MV-4-11 (cell line): ENCODE results near the gene FANCC.
A peak's percentile ranks its signal among the peaks of the same experiment; 100 is the strongest.

Experiments
- DNase-seq: peaks from one replicate; lab custom pipeline; 2025; lab: John Stamatoyannopoulos, UW

The FANCC gene

DNA sequence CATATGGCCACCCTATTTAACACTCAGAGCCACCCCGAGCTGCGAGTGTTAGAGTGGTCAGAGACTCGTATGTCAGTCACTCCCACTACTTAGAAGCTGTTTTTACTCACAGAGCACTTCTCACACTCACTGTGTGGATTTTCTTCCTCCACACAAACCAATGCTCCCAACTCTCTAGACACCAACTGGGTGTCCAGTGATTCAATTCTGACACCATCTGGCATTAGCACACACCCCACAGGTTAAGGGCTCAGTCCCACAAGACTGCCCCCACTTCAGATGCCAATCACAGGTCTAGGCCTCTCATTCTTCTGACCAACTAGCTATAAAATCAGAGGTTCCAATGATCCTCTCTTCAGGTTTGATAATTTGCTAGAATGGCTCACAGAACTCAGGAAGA, 174.8 kb downstream of the FANCC start:
- no peak for DNase-seq

DNA sequence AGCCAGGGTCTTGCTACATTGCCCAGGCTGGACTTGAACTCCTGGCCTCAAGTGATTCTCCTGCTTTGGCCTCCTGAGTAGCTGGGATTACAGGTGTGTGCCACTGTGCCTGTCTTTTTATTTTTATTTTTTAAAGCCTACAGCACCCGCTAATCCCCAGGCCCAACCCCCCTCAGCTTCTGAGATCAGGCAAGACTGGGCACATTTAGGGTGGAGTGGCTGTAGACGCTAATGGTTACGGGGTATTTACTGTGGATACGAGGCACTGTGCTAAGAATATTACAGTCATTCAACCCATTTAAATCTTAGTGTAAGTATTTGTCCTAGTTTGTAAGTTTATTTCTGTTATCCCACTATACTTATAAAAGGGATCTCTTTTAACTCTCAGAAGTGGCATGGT, 175.2 kb downstream of the FANCC start:
- DNase-seq: no peak

DNA sequence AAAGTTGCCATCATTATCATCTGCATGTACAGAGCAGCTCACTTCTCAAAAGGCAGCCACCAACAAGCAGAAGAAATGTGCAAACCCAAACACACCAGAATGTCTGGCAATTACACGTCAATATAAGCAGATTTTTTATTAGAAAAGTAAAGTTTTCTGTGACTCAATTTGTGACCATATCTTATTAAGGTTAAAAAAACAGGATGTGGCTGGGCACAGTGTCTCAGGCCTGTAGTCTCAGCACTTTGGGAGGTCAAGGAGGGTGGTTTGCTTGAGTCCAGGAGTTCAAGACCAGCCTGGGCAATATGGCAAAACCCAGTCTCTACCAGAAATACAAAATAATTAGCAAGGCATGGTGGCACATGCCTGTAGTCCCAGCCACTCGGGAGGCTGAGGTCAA, 176.7 kb downstream of the FANCC start:
- no peak for DNase-seq

DNA sequence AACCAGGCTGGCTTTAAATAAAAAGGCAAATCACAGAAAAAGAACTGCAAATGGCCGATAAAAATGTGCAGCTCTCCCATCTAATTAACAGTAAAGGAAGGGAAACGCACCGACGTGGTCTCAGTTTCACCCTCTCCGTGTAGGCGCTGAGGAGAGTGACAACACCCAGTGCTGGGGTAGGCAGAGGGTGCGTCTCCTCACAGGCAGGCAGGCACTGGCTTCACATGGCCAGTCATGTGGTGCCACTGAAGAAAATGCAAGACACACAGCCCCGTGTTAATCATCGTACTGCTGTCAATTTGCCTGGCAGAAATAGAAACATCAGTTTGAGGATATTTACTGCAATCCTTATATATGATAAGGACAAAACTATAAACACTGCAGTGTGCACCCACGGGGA, 178.4 kb downstream of the FANCC start:
- no peak for DNase-seq

DNA sequence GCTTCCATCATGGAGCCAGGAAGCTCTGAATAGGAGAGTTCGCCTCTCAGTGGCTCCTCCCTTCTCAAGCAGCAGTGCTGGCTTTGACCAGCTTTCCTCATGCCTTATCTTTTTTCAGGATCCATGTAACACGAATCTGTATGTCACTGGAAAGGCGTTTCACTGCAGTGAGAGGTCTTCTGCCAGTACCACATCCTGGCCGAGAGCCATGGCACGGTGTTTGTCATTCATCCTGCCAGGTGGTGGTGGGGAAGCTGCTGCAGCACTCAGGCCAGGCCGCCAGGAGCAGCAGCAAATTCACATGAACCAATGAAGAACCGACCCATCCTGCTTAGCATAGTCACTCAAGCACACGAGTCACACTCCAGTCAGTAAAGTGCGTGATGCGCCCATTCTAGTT, 179.0 kb downstream of the FANCC start:
- DNase-seq: no peak

DNA sequence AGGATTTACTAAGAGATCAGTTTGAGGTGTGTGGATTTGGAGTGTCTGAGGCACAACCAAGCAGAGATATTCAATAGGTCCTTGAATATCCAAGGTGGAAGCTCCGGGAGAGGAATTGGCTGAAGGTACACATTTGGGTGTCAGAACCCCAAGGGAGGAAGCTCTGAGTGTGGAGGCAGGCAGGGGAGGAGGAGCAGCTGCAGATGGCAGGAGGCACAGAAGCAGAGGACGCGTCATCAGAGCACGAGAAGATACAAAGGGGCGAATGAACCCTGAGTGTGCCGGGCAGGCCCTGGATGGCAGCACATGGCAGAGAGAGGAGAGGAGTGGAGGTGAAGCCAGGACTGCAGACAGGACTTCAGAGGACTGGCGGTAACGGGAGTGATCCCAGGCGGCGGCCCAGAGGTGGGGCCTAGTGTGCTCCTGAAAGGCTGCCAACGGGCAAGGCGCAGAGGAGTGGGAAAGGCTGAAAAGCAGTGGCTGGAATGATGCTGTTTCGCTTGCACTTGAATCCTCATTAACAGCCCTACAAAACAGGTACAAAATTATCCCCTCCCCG, 179.8 kb downstream of the FANCC start:
- DNase-seq: no peak

DNA sequence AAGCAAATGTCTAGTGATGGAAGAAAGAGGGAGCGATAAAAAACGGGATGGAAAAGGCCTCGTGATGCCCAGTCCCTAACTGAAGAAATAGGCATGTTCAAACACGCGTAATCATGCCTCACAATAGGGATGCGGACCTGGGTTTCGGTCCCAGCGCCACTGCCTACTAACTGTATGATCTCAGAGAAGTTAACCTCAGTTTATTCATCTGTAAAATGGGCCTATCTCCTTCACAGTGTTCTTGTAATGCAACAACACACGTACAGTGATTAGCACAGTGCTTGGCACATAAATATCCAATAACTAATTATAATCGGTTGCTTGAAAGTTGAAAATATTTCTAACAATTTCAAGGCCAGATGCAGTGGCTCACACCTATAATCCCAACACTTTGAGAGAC, 181.8 kb downstream of the FANCC start:
- no peak for DNase-seq

DNA sequence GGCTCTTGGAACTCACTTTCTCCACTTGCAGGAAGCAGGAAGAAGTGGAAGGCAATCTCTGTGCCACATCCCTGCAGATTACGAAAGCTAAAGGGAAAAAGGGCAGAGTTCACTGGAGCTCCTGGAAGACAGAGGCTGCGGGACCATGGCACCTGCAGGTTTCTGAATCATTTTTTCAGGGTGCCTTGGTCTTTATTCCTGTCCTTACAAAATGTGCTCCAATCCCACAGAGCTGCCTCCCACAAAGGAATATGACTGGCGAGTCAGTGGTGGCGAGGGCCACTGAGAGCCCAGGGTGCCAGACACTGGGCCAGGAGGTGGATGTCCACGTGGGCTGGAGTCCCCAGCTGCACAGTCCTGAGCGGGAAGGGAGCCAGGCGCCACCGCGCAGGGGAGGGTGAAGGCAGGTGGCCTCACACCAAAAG, 183.0 kb downstream of the FANCC start:
- no peak for DNase-seq

DNA sequence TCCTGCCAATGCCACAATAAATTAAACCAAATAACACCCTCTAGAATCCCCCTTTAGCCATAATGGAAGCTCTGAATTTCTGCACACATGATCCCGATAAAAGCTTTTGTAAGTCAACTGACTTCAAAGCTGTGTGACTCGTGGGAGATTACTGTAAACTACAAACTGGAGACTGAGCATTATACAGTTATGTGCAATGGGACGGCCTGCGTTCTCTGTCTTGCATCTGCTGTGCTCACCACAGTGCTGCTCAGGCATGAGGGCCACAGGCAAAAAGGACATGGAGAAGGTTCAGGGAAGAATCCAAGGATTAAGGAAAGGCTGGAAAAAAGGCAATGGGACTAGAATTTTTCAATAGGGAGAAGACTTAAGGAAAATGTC, 184.2 kb downstream of the FANCC start:
- DNase-seq: no peak

DNA sequence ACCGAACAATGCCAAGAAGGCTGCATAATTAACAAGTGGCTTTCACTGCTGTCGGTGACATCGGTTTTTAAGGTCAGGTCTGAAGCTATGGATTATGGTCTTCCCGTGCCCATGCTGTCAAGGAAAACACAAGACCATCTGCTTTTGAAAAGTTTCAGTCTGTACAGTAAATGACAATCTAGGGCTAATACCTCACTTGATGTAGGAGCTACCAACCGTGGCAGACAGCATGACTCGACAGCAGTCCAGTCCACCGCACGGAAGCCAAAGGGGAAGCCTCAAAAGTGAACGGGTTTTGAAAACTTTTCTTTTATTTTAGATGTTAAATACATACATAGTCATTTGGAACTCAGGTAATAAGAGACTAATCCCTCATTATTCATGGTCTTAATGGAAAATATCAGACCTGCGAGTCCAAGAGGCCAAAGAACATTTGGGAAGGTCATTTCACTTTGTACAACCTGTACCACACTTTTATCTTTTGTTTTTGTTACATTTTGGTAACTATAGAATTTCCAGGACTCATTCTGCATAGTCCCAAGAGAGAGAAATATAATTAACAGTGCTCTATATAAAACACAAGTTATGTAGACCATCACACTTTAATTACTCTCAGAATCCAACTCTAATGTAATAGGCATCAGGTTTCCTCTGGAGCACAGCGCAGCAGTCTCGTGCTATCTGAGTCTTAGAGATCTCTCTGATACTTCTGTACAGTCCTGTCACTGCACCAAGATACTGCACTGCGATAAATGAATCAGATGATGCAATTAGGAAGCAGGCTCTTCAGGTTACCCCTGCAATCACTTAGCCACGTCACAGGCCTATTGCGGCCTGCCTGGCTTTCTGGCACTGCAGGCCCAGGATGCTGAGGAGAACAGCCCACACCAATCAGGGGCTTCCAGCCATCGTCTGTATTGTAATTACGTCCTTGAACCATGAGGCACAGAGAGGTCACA, 184.9 kb downstream of the FANCC start:
- no peak for DNase-seq

DNA sequence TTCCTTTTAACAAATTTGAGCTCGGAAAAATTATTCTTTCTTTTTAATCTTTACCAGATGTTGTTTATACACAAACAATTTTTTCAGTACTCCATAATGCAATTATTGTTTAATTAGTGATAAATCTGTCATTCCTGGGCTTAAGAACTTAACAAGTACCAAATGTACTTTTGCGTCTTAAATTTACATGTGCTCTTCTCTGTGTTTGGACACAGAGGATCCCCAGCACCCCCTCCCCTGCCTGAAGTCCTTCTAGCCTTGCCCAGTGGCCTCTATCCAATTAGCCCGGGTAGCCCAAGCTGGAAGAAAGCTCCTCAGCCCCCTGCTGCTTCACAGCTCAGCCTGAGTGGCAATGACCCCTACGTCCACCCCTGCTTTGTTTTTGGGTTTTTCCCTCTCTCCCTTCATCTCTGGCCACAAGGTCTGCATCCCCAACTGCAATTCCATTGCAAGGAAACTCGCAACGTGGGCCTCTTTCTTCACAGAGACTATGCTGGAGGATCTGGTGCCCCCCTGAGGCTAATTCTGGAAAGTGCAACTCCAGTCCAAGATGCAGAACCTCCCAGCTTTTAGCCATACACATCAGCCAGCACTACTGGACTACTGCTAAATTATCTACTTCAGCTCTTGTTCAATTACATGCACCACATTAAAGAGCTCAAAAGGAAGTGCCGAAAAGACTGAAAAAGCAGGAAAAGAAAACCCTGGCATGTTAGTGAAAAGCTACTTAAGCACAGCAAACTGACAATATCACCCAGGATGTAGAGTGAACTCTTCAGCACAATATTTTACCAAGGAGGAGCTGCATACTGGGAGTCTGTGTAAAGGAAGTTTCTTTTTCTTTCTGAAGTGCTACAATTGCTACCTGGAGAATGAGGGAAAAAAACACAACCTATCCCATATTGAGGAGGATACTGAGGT, 186.2 kb downstream of the FANCC start:
- peak; percentile 29 for DNase-seq

DNA sequence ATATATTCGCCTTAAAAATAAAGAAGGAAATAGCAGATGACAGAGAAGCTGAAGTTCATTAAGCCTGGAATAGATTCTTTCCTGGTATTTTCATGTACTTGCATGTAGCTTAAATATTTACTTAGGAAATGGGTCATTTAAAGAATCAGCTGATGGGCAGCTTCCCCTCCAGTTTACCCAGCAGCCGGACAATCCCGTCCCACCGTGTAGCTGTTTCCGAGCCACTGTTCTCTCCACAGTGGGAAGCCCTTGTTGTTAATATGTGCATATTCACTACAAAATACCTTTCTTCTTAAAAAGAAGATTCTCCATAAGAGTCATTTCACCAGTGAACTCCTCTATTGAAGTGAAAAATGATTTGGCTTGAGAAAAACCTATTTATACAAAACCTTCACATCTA, 187.0 kb downstream of the FANCC start:
- DNase-seq: no peak

DNA sequence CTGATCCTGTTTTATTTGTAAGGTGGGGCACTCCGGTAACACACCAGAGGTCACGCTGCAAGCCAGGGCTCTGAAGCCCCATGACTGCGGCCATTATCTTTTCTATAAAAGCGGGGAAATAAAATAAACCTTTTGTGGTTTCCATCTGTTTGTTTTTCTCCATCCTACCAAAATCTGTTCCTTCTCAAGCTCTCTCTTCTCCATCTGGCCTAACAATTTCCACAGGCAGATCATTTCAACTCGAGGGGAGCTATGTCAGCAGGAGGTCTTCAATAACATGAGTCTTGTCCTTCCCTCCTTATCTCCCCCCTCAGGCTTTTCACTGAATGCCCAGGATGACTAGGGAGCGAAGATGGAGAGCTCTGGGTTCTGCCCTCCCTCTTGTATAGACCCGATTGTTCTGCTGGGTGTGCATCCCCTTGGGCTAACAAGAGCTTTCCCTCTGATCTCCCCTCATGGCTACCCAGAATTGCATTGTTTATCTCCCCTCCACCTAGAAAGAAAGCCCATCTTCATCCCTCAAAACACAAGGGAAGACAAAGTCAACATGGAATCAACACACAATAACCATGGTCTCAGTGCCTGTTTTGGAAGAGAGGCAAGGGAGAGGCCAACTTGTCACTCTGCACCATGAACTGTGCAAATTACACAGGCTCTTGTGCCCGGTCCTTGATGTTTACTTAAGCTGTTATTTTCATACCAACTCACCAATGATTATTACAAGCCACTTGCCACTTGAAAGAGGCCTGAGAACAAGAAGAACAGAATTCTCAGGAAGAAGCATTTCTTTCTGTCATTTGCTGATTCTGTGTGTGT, 187.8 kb downstream of the FANCC start:
- DNase-seq: no peak

DNA sequence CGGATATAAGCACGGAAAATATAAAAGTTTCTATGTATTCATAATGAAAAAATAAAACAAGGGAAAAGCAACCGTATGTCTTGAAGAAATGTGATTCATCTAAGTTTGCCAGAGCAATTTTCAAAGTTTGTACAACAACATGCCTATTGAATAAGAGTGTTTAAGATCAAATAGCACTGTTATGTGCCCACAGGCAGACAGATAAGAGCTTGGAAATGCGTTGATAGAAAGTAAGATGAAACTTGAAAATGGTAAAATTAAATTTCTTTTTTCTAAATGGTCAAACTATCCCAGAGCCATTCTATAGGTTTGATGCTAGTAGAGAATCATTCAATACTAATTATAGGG, 189.4 kb downstream of the FANCC start:
- DNase-seq: no peak

DNA sequence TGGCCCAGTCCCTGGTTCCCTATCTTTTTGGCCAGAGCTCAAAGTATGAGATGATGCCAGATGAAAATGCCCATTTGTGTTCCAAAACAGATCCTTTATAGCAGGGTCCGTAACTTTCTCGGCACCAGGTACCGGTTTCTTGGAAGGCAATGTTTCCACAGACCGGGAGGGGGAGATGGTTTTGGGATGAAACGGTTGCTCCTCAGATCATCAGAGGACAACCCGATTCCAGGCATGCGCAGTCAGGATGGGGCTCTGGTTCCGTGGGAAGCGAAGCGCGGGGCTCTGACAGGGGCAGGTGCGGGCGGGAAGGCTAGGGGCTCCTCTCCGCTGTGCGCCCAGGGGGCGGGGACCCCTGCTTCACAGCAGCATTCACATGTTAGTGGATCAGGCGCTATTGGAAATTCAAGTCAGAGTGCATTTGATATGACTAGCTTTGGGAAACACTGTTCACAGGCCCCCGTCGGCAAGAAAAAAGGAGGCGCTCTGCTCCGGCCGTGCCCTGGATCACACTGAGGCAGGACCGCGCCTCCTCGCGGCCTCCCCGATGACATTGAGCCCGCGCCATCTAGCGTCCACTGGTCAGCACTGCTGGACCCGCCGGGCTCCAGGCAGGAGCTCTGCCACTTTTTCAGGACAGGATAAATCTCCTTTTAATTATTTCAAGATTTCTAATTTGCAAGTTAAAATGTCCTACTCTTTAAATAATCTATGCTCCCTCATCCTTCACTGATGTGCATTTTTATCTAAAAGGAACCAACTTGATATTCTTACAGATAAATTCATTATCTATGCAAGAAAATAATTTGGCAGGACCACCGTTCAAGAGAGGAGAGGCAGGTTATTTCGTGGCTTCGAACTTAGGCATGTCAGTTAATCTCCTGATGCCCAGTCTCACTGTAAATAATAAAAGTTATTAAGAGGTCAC, 190.0 kb downstream of the FANCC start:
- no peak for DNase-seq

DNA sequence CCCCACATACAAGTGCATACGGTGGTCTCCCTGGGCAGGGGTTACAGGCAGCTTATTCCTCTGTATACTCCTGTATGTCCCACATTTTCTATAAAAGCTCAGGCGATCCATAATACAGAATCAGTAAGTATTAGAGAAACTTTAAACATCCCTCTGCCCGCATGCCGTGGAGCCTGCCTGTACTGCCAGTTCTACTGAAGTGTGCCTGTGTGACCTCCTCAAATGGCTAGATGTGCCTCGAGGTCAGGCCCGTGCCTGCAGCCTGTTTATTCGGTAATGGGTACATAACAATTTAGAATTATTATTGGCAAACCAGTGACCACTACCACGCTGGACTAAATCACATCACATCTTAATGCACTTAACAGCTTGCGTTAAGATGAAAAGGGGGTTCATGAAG, 190.8 kb downstream of the FANCC start:
- no peak for DNase-seq

DNA sequence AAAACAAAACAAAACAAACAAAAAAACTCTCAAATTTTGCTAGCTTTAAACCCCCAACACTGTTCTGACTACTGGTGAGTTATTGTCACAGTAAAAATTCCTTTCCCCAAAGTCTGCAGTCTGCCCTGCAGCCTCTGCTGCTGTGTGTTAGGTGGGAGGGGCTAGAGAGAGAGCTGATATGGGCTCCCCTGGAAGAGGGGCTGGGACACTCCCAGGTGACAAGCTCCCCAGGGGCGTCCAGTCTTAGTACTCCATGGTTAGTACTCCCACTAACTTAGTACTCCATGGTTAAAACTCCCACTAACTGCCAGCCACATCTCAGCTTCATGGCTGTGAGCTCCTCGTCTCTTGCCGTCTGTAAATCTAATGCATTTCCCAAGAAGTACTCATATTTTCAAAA, 191.9 kb downstream of the FANCC start:
- no peak for DNase-seq

DNA sequence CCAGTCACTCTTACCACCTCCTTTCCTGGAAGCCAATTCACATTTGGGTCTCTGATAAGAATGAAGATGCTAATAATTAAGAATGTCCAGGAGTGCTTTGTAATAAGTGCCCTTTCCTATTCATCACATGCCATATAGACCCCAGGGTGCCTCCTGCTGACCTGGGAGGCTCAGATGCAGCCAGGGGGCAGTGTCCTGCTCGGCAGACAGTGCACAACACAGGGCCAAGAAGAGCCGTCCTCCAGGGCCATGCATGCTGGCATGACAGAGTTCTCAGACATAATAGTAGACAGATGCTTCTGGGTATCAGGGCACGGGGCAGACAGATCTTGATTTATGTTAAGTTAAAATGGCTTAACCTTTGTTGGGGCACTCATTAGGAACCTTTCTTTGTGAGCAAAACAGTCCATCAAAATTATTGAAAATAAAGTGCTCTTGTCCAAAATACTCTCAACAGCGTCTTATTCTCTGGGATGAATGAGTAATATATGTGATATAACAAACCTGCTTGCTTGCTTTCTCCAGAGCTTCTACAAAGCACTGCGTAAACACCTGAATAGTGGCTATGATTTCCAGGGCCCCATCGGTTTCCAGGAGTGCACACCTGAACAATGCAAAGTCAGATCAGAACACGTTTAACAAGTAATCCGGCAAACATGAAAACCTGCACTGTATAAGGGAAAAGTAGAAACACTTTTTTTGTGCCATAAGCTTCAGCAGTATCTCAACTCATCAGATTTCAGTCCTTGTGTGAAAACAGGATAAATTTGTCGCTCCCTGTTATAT, 192.7 kb downstream of the FANCC start:
- DNase-seq: no peak

DNA sequence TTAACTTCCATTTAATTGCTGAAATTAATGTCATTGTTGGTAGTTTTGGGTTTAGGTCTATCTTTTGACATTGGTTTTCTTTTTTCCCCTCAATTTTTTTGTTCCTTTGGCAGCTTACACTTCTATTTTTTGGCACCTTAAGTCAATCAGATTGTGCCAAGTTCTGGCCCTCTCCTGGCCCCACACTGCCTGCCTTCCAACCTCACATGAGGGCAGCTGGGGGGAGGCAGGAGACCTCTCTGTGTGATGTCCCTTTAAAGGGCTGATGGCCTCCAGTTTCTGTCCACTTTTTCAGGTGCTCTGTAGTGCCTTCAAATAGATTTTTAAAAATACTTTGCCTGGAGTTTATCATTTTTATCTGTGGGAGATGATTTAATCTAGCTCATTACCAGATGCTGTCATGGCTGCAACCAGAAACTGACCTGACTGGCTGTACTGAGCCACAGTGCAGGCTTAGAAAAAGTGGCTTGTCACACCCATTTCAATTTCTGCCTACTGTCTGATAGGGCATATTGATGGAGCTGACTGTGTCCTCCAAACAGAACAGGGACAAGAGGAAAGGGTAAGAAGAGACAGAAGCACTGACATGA, 196.6 kb downstream of the FANCC start:
- no peak for DNase-seq

DNA sequence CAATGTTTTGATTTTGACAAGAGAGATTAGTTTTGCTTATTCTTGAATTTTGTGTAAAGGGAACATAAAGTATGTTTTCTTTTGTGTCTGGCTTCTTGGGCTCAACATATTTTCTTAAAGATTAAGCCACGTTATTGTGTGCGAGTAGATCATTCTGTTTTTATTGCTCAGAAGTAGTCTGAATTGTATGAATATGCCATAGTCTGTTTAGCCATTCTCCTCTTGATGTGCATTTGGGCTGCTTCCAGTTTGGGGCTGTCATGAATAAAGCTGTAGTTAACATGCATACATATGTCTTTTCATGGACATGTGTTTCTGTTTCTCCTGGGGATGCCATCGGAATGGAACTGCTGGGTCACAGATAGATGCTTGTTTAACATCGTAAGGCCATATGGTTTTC, 198.9 kb downstream of the FANCC start:
- no peak for DNase-seq
